CD1c-positive myeloid dendritic cell (primary cell): Measurements from ENCODE around the gene VMO1.
A peak's percentile ranks its signal among the peaks of the same experiment; 100 is the strongest.

Source experiments
- DNase-seq: peaks from one replicate; pipeline ENCODE4 v3.0.0-alpha.2; 2016; ENCODE audit errors: extremely low spot score

VMO1 gene

GRCh38 chr17:4764595-4764994, 21.6 kb downstream of the VMO1 start:
- DNase-seq: peak; percentile 88

GRCh38 chr17:4759776-4760236, 26.4 kb downstream of the VMO1 start:
- DNase-seq: peak; percentile 91

- DNase-seq: no peak
Measured at GRCh38 chr17:4753392-4753791, 32.8 kb downstream of the VMO1 start.

GRCh38 chr17:4751932-4752331, 34.2 kb downstream of the VMO1 start:
- peak; percentile 55 for DNase-seq

- peak; percentile 44 for DNase-seq
Measured at GRCh38 chr17:4750606-4751005, 35.6 kb downstream of the VMO1 start.

- DNase-seq: peak; percentile 63
Measured at GRCh38 chr17:4748686-4749085, 37.5 kb downstream of the VMO1 start.

GRCh38 chr17:4747847-4748246, 38.3 kb downstream of the VMO1 start:
- peak; percentile 91 for DNase-seq

- DNase-seq: no peak
Measured at GRCh38 chr17:4744999-4745969, 40.9 kb downstream of the VMO1 start.

GRCh38 chr17:4743898-4744297, 42.3 kb downstream of the VMO1 start:
- DNase-seq: no peak

- DNase-seq: no peak
Measured at GRCh38 chr17:4743216-4743615, 42.9 kb downstream of the VMO1 start.

- DNase-seq: no peak
Measured at GRCh38 chr17:4742629-4743028, 43.5 kb downstream of the VMO1 start.

- DNase-seq: no peak
Measured at GRCh38 chr17:4742133-4742532, 44.0 kb downstream of the VMO1 start.

- DNase-seq: no peak
Measured at GRCh38 chr17:4741544-4741943, 44.6 kb downstream of the VMO1 start.

- DNase-seq: no peak
Measured at GRCh38 chr17:4740584-4740983, 45.6 kb downstream of the VMO1 start.

- no peak for DNase-seq
Measured at GRCh38 chr17:4740025-4740351, 46.2 kb downstream of the VMO1 start.

GRCh38 chr17:4739122-4740024, 46.8 kb downstream of the VMO1 start, which contains the start of the genes CXCL16 and ZMYND15:
TSS of gene CXCL16 (minus strand) at chr17:4739928. CDS start at chr17:4739339, 589 bp downstream.
TSS of gene ZMYND15 (plus strand) at chr17:4739833. CDS start at chr17:4740549, 716 bp downstream.
- DNase-seq: peak; percentile 90

- DNase-seq: peak; percentile 58
Measured at GRCh38 chr17:4738136-4739121, 47.7 kb downstream of the VMO1 start.

- peak; percentile 94 for DNase-seq
Measured at GRCh38 chr17:4735876-4736651, 50.1 kb downstream of the VMO1 start.
